HepG2 (cell line): ENCODE results near the gene GDAP1L1. TPM values are rescaled to one million over a fixed set of nuclear protein-coding genes. Genes with fewer than 3 reads are reported as not detected.
A peak's percentile ranks its signal among the peaks of the same experiment; 100 is the strongest.

ENCODE experiments used
- CEBPZ ChIP-seq: IDR thresholded peaks from 2 replicates; pipeline ENCODE4 v1.6.1; 2012; ENCODE audit warnings: low read length, improper control_type of control experiment
- ELF3 ChIP-seq: IDR thresholded peaks from 2 replicates; pipeline ENCODE4 v1.6.1; 2016; ENCODE audit warnings: missing genetic modification reagents, missing compliant biosample characterization
- GMEB2 ChIP-seq: IDR thresholded peaks from 2 replicates; pipeline ENCODE4 v1.6.1; 2016; ENCODE audit warnings: missing biosample characterization, missing genetic modification reagents, low read depth
- HIC2 ChIP-seq: sonication (generic); formaldehyde crosslinking; IDR thresholded peaks from 2 replicates; pipeline ENCODE4 v1.9.0; 2022; ENCODE audit warnings: low read depth, missing genetic modification reagents
- IKZF1 ChIP-seq: fragments of 450-650 bp; IDR thresholded peaks from 2 replicates; pipeline ENCODE4 v1.7.1; 2016
- MYNN ChIP-seq: sonication (generic); formaldehyde crosslinking; IDR thresholded peaks from 2 replicates; pipeline ENCODE4 v1.4.0; 2020; ENCODE audit warnings: mild to moderate bottlenecking, low read depth, missing genetic modification reagents
- RARA ChIP-seq: IDR thresholded peaks from 2 replicates; pipeline ENCODE4 v1.6.1; 2016; ENCODE audit warnings: missing genetic modification reagents, missing compliant biosample characterization
- ZBTB33 ChIP-seq: sonication (generic); formaldehyde crosslinking; IDR thresholded peaks from 2 replicates; pipeline ENCODE4 v1.4.0; 2020; ENCODE audit warnings: missing genetic modification reagents
- ZBTB4 ChIP-seq: sonication (generic); formaldehyde crosslinking; IDR thresholded peaks from 2 replicates; pipeline ENCODE4 v1.4.0; 2020; ENCODE audit warnings: missing genetic modification reagents, mild to moderate bottlenecking, borderline replicate concordance
- ZMYM2 ChIP-seq: sonication (generic); formaldehyde crosslinking; IDR thresholded peaks from 2 replicates; pipeline ENCODE4 v1.8.0; 2022; ENCODE audit warnings: mild to moderate bottlenecking, missing genetic modification reagents
- ZNF350 ChIP-seq: sonication (generic); formaldehyde crosslinking; IDR thresholded peaks from 2 replicates; pipeline ENCODE4 v1.4.0; 2020; ENCODE audit warnings: mild to moderate bottlenecking, low read depth, missing genetic modification reagents, borderline replicate concordance
- ZNF557 ChIP-seq: sonication (generic); formaldehyde crosslinking; IDR thresholded peaks from 2 replicates; pipeline ENCODE4 v1.4.0; 2020; ENCODE audit warnings: missing genetic modification reagents
- ZNF724P ChIP-seq: sonication (generic); formaldehyde crosslinking; IDR thresholded peaks from 2 replicates; pipeline ENCODE4 v1.8.0; 2022; ENCODE audit warnings: missing genetic modification reagents, borderline replicate concordance
- polyA plus RNA-seq, 8 experiments: library from polyadenylated mRNA; depleted of rRNA in 3 of 8; stranded (reverse) in 7 of 8; unstranded in 1 of 8; fragments of >200 nt; fragmentation: Illumina TruSeq in 4 of 8; extraction: Trizol in 4 of 8; gene quantifications; 2 replicates each; pipeline versions ENCODE4 v1.2.1 to v1.2.3, GENCODE V29; 2011 to 2016; ENCODE audit warnings: low read depth in 4 of 8, missing spikeins in 1 of 8, mixed read lengths in 1 of 8; ENCODE audit not compliant: insufficient read depth in 1 of 8
- total RNA-seq, 5 experiments: library from RNA; depleted of rRNA; stranded (reverse); fragments of >200 nt; fragmentation: Illumina TruSeq; extraction: Trizol; gene quantifications; 2 replicates each; pipeline ENCODE4 v1.2.3, GENCODE V29; 2016; ENCODE audit warnings: low read depth in 1 of 5

GDAP1L1 gene
- total and polyA plus RNA-seq, 2 of the 13 experiments (the other 11 are each of a cell fraction or from before 2014, with no cell fraction given) = 0.04 TPM; not detected in 1

- TF ChIP-seq ZBTB4 (0 out of 2 replicates have a peak, but pooled peaks have one; percentile 81), ZNF350 (CRISPR knock-in tag) (peak; percentile 93; the same call in 1 of the 2 replicates), ZNF724P (CRISPR knock-in tag) (no peak), GMEB2 (CRISPR knock-in tag) (no peak), ELF3 (CRISPR knock-in tag) (peak; percentile 95), MYNN (CRISPR knock-in tag) (no peak), ZMYM2 (CRISPR knock-in tag) (0 out of 2 replicates have a peak, but pooled peaks have one; percentile 54), IKZF1 (no peak), ZBTB33 (CRISPR knock-in tag) (peak; percentile 41; the same call in 1 of the 2 replicates), ZNF557 (CRISPR knock-in tag) (no peak; the same call in 1 of the 2 replicates), HIC2 (CRISPR knock-in tag) (peak; percentile 92), CEBPZ (no peak), RARA (CRISPR knock-in tag) (peak; percentile 66)
Measured at GRCh38 chr20:44302026-44302669, 55.0 kb downstream of the GDAP1L1 start (continued).
